B cell (primary cell): ENCODE measurements around the gene MTHFD1L. TPM values are rescaled to one million over a fixed set of nuclear protein-coding genes. Genes with fewer than 3 reads are reported as not detected.

ENCODE experiments used
- ATAC-seq: fragments of 200-7000 bp; cut with Tn5 transposase; one replicate; pipeline ENCODE4 v1.10.0; 2021; ENCODE audit warnings: low read depth, mild to moderate bottlenecking, moderate number of reproducible peaks, moderate library complexity
- CTCF ChIA-PET: fragments of 350-600 bp; sonication (Branson Sonifier 250); formaldehyde crosslinking; loops from one replicate; lab custom pipeline; 2021; ENCODE audit warnings: antibody characterized with exemption, inconsistent platforms; lab: Charles Lee
- POLR2A ChIA-PET: fragments of 350-600 bp; sonication (Branson Sonifier 250); formaldehyde crosslinking; loops from one replicate; lab custom pipeline; 2021; ENCODE audit warnings: antibody characterized with exemption; lab: Charles Lee
- DNase-seq: peaks from one replicate; pipeline ENCODE4 v3.0.0; 2013
- H2AFZ ChIP-seq: 2 replicates; pipeline ENCODE4 v1.6.1; 2012; ENCODE audit warnings: mild to moderate bottlenecking, low read depth, low read length; ENCODE audit not compliant: insufficient read depth, poor library complexity, severe bottlenecking
- H3K27ac ChIP-seq, 2 donors: 1 replicate in 1 of 2; 2 replicates in 1 of 2; pipeline ENCODE4 v1.5.1; 2012 to 2013; ENCODE audit warnings: low read length in 2 of 2, mild to moderate bottlenecking in 2 of 2, moderate library complexity in 1 of 2
- H3K27me3 ChIP-seq, 4 experiments: fragments of 200-600 bp in 1 of 4; sonication (generic) in 1 of 4; replicated peaks in 1 of 4; 1 replicate in 2 of 4; 2 replicates in 2 of 4; pipeline versions ENCODE4 v1.6.1 to v1.7.0; 2013 to 2016; ENCODE audit warnings: low read length in 3 of 4, mild to moderate bottlenecking in 2 of 4, mixed read lengths in 1 of 4, moderate library complexity in 1 of 4; ENCODE audit not compliant: insufficient read depth in 4 of 4, control insufficient read depth in 3 of 4; ENCODE audit errors: control extremely low read depth in 1 of 4
- H3K36me3 ChIP-seq, 2 experiments: replicated peaks in 1 of 2; 1 replicate in 1 of 2; 2 replicates in 1 of 2; pipeline versions ENCODE4 v1.6.1 to v1.7.1; 2013; ENCODE audit warnings: low read length in 1 of 2; ENCODE audit not compliant: insufficient read depth in 2 of 2, control insufficient read depth in 1 of 2; ENCODE audit errors: control extremely low read depth in 1 of 2, extremely low read depth in 1 of 2
- H3K4me1 ChIP-seq, 2 donors: fragments of 200-600 bp in 1 of 2; sonication (generic) in 1 of 2; 1 replicate in 1 of 2; 2 replicates in 1 of 2; pipeline versions ENCODE4 v1.5.1 to v1.6.1; 2013 to 2017; ENCODE audit warnings: low read length in 2 of 2; ENCODE audit not compliant: control insufficient read depth in 2 of 2, insufficient read depth in 2 of 2
- H3K4me2 ChIP-seq: replicated peaks from 2 replicates; pipeline ENCODE3; 2012; ENCODE audit warnings: mild to moderate bottlenecking, low read depth, low read length; ENCODE audit not compliant: poor library complexity, severe bottlenecking
- H3K4me3 ChIP-seq, 5 experiments: fragments of 200-600 bp in 1 of 5; sonication (generic) in 1 of 5; 1 replicate in 3 of 5; 2 replicates in 2 of 5; pipeline versions ENCODE4 v1.5.1 to v1.7.0; 2011 to 2016; ENCODE audit warnings: low read length in 4 of 5, mild to moderate bottlenecking in 4 of 5, low read depth in 2 of 5, control low read depth in 1 of 5, moderate library complexity in 1 of 5; ENCODE audit not compliant: insufficient read depth in 1 of 5; ENCODE audit errors: control extremely low read depth in 1 of 5, extremely low read depth in 1 of 5
- H3K79me2 ChIP-seq: fragments of 200-600 bp; sonication (generic); one replicate; pipeline ENCODE4 v1.6.0; 2016; ENCODE audit warnings: low read length; ENCODE audit not compliant: control insufficient read depth, insufficient read depth
- H3K9ac ChIP-seq: fragments of 200-600 bp; sonication (generic); 2 replicates; pipeline ENCODE4 v1.6.1; 2017; ENCODE audit warnings: mild to moderate bottlenecking, low read length, moderate library complexity
- H3K9me3 ChIP-seq, 3 donors: one replicate each; pipeline versions ENCODE4 v1.6.1 to v1.7.1; 2013; ENCODE audit warnings: low read length in 2 of 3; ENCODE audit not compliant: control insufficient read depth in 2 of 3, insufficient read depth in 1 of 3; ENCODE audit errors: control extremely low read depth in 1 of 3
- H4K20me1 ChIP-seq: 2 replicates; pipeline ENCODE4 v1.6.0; 2012; ENCODE audit warnings: mild to moderate bottlenecking, low read length; ENCODE audit not compliant: insufficient read depth, control insufficient read depth, poor library complexity, severe bottlenecking
- H3K27ac Mint-ChIP-seq: one replicate; pipeline ENCODE4 v1.8.0; 2021; ENCODE audit warnings: mixed read lengths
- H3K27me3 Mint-ChIP-seq: one replicate; pipeline ENCODE4 v1.8.0; 2021; ENCODE audit warnings: mixed read lengths
- H3K4me1 Mint-ChIP-seq: one replicate; pipeline ENCODE4 v1.8.0; 2021; ENCODE audit warnings: mixed read lengths
- H3K4me3 Mint-ChIP-seq: one replicate; pipeline ENCODE4 v1.8.0; 2021; ENCODE audit warnings: mixed read lengths
- H3K9me3 Mint-ChIP-seq: one replicate; pipeline ENCODE4 v1.8.0; 2022; ENCODE audit warnings: mixed read lengths; ENCODE audit not compliant: insufficient read depth
- EZH2 ChIP-seq: IDR thresholded peaks from 2 replicates; pipeline ENCODE4 v1.6.1; 2012; ENCODE audit warnings: borderline replicate concordance, low read depth, mild to moderate bottlenecking, moderate library complexity, low read length; ENCODE audit not compliant: insufficient read depth, poor library complexity, severe bottlenecking
- WGBS: methylation state at CpG from one replicate; pipeline ENCODE4 v1.1.5; 2013; ENCODE audit warnings: missing lambda C conversion rate; ENCODE audit not compliant: insufficient coverage; 5-methylcytosine and 5-hydroxymethylcytosine counted together
- intact Hi-C: fragments of 100-400 bp; cut with micrococcal nuclease; formaldehyde crosslinking; loops from one replicate; pipeline ENCODE4 v1.10.0; 2022
- polyA plus RNA-seq: library from polyadenylated mRNA; depleted of rRNA; stranded (reverse); fragments of >200 nt; gene quantifications from 2 replicates; pipeline ENCODE4 v1.2.3, GENCODE V29; 2012
- total RNA-seq, 2 donors: library from RNA; stranded (reverse); fragments of 120-200 nt in 1 of 2; gene quantifications; 1 replicate in 1 of 2; 2 replicates in 1 of 2; pipeline versions ENCODE4 v1.2.3 to v1.2.4, GENCODE V29; 2013 to 2022
- TF ChIP-seq, protein P1 (sequence below): fragments of 200-600 bp; IDR thresholded peaks from one replicate; pipeline ENCODE4 v1.8.0; 2022; ENCODE audit warnings: antibody characterized with exemption, mild to moderate bottlenecking

The MTHFD1L gene
- total and polyA plus RNA-seq, 2 donors (not counting 1 experiment from before 2014, with no cell fraction given): 2.9 to 16.1 TPM

DNA sequence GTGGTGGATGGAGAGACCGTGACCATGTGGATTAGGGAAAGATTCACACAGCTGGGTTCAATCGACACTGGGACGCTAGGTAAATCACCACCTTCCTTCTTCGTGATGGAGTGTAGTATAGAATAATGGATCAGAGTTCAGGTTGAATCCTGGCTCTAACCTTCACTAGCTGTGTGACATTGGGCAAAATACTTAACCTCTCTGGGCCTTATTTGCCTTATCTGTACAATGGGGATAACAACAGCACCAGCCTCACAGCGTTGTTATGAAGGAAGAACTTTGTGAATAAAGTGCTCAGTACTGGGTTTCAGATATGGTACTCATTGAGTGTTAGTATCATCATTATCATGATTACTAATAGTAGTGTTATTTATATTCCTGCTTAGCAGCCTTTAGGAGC is 248.1 kb downstream of the MTHFD1L start:
- Histone ChIP-seq H3K4me1 (no peaks in the 10 kb centered on the region), H3K4me3 (no peak overlapping the region), H3K36me3 (no peaks in the 10 kb centered on the region), H3K27me3 (no peaks in the 10 kb centered on the region), H3K4me2 (no peak overlapping the region), H2AFZ (no peak overlapping the region), H4K20me1 (no peaks in the 10 kb centered on the region), H3K9me3 (no peaks in the 10 kb centered on the region), H3K79me2 (no peaks in the 10 kb centered on the region), H3K27ac (no peak overlapping the region), H3K9ac (no peak overlapping the region)
- intact Hi-C loops: no loop called here
- ChIA-PET POLR2A (no interaction called here), CTCF (no interaction called here)
- no peak for DNase-seq
- H3K27me3 Mint-ChIP-seq: peaks cover 9% of the 10 kb centered on the region
- H3K4me3 Mint-ChIP-seq: no peak overlapping the region
- no peak overlapping the region for H3K27ac Mint-ChIP-seq
- WGBS: 97% methylated on average over 4 of the region's 5 CpGs
- no peak for ATAC-seq
- TF ChIP-seq, protein P1, sequence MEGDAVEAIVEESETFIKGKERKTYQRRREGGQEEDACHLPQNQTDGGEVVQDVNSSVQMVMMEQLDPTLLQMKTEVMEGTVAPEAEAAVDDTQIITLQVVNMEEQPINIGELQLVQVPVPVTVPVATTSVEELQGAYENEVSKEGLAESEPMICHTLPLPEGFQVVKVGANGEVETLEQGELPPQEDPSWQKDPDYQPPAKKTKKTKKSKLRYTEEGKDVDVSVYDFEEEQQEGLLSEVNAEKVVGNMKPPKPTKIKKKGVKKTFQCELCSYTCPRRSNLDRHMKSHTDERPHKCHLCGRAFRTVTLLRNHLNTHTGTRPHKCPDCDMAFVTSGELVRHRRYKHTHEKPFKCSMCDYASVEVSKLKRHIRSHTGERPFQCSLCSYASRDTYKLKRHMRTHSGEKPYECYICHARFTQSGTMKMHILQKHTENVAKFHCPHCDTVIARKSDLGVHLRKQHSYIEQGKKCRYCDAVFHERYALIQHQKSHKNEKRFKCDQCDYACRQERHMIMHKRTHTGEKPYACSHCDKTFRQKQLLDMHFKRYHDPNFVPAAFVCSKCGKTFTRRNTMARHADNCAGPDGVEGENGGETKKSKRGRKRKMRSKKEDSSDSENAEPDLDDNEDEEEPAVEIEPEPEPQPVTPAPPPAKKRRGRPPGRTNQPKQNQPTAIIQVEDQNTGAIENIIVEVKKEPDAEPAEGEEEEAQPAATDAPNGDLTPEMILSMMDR: no peak
- no peak for TF ChIP-seq EZH2
- no peaks in the 10 kb centered on the region for H3K9me3 Mint-ChIP-seq
- peaks cover 3% of the 10 kb centered on the region for H3K4me1 Mint-ChIP-seq

DNA sequence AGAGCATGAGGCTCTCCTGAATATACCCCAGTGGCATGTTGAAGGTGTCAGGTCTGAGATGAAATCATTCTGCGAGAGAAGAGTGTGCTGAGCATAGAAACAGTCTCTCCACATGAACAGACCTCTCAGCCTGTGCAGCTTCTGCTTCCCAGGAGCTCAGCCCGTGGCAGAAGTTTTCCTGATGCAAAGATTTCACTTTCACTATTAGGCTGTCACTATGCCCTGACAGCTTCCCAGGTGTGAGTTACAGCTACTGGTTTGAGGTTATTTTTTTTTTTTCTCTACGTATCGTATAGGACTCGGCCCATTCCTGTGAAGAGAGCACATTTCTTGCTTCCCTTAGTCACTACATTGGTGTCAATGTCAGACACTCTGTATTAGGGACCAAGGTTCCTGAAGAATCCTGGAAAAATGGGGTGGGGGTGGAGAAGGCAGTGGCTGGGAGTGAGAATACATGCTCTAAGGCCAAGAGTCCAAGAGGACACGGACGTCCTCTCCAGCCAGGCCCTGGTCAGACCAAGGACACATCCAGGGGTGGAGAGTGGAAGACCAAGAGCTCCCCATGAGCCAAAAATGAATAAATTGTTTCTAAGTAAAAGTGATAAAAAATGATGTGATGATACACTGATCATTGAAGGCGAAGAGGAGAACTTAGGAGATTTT is 253.1 kb downstream of the MTHFD1L start:
- H3K4me1 Mint-ChIP-seq: peaks cover 3% of the 10 kb centered on the region
- ChIA-PET POLR2A (no interaction called here), CTCF (no interaction called here)
- no peaks in the 10 kb centered on the region for H3K36me3 ChIP-seq
- H3K27me3 Mint-ChIP-seq: no peaks in the 10 kb centered on the region
- no peak overlapping the region for H3K4me3 ChIP-seq
- no peak overlapping the region for H3K9ac ChIP-seq
- intact Hi-C loops: no loop called here
- DNase-seq (no peak), ATAC-seq (no peak)
- H3K4me3 Mint-ChIP-seq: no peak overlapping the region
- no peak overlapping the region for H3K27ac ChIP-seq
- no peaks in the 10 kb centered on the region for H3K4me1 ChIP-seq
- no peak for TF ChIP-seq EZH2
- TF ChIP-seq, protein P1: no peak
- no peak overlapping the region for H2AFZ ChIP-seq
- H3K27me3 ChIP-seq: no peaks in the 10 kb centered on the region
- 100% methylated on average over 1 of the region's 8 CpGs for WGBS
- no peaks in the 10 kb centered on the region for H3K79me2 ChIP-seq
- H3K27ac Mint-ChIP-seq: no peak overlapping the region
- no peaks in the 10 kb centered on the region for H3K9me3 ChIP-seq
- H3K9me3 Mint-ChIP-seq: peaks cover 2% of the 10 kb centered on the region
- no peak overlapping the region for H3K4me2 ChIP-seq
- no peaks in the 10 kb centered on the region for H4K20me1 ChIP-seq
